ENCODE results near the gene IL1F10. TPM values are rescaled to one million over a fixed set of nuclear protein-coding genes. Genes with fewer than 3 reads are reported as not detected.
A peak's percentile ranks its signal among the peaks of the same experiment; 100 is the strongest.

Gene IL1F10
- total RNA-seq, 1 donor from 2014 or later = not detected

DNA sequence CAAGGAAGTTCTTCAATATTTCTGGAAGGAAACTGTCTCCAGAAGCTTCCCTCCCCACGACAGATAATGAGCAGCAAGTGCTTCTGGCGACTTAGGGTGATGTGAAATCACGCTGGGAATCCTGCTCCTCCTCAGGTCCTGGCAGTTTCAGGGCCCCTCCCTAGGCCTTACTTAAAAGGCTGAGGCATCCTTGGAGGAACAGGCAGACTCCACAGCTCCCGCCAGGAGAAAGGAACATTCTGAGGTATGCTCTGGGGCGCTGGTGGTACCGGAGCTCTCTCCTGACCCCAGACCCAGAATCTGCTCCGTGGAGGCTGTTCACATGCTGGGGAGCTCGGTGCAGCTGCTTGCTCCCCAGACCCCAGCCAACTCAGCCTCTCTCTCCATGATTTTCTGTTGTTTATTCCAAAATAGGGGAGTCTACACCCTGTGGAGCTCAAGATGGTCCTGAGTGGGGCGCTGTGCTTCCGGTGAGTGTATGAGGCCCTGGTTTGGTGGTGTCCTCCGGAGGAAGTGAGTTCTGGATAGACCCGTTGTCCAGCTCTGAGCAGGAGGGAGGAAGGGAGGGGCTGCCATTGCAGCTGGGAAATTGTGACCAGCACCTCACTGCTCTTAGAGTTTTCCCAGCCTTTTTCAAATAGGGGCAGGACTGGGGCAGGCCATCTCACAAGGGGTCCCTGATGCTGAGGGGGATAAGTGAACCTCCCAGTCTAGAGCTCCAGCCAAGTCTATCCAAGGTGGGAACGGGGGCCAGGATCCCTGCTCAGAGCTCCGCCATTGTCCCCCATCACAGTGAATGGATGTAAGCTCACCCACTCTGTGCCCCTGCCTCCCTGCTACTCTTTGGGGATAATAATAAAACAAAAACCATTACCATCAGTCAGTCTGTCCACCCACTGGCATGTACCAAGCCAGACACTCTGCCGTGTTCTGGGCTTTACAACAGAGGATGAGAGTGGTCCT, 8.5 kb upstream of the IL1F10 start, which contains the start of gene IL36RN:
Gene IL36RN, plus strand, starts transcription at position 201 of the 963 bp plus-strand sequence. Its CDS starts 241 bp downstream, at position 442.
- DNase-seq = no peak

DNA sequence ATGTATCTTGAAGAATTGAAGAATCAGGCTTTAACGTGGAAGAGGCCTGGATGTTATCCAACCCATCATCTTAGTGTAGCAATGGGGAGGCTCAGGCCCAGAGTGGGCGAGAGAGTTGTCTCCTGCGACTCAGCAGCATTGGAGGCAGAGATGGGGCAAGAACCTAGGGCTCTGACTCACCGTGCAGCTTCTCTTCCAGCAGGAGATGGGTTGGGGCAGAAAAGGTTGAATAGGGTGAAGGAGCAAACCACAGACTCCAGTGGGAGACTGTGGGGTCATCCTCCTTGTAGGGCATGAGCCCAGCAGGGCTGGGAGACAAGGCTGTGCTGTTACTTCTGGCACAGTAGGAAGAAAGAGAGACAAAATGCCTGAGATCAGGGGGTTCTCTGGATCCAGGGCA, 7.4 kb upstream of the IL1F10 start:
- no peak for DNase-seq

DNA sequence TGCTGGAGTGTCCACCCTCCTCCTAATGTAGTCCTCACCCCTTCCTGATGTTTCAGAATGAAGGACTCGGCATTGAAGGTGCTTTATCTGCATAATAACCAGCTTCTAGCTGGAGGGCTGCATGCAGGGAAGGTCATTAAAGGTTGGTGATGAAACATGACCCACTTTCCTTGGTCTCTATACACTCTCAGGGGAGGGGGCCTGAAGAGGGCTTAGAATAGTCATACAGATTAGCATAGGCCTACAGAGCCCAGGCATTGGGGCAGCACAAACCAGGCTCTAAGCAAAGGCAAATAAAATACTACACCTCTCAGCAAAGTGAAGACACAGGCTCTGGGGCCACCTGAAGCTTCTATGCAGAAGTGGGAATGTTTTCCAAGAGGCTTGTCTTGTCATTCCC, 7.0 kb upstream of the IL1F10 start:
- no peak for DNase-seq

- no peak for DNase-seq
Observed at GRCh38 chr2:113061241-113061640, 6.5 kb upstream of the IL1F10 start.

DNA sequence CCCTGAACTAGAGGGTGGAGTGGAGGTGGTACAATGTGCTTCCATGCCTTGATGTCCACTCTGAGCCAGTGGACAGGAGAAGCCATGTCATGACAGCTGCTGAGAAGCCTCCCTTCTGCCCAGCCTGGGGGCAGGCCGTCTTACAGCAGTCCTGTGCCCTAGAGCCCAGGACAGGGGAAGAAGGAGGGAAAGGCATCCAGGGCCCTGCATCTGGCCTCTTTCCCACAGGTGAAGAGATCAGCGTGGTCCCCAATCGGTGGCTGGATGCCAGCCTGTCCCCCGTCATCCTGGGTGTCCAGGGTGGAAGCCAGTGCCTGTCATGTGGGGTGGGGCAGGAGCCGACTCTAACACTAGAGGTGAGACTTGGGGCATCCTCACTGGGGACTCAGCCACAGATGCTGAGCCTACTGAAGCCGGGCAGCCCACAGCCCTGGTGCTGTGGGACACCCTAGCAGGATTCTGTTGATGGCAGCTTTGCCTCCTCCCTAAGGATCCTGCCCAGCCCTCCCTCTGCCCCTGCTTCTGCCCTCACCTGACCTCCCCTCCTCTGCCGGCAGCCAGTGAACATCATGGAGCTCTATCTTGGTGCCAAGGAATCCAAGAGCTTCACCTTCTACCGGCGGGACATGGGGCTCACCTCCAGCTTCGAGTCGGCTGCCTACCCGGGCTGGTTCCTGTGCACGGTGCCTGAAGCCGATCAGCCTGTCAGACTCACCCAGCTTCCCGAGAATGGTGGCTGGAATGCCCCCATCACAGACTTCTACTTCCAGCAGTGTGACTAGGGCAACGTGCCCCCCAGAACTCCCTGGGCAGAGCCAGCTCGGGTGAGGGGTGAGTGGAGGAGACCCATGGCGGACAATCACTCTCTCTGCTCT, 5.6 kb upstream of the IL1F10 start:
- DNase-seq = no peak

DNA sequence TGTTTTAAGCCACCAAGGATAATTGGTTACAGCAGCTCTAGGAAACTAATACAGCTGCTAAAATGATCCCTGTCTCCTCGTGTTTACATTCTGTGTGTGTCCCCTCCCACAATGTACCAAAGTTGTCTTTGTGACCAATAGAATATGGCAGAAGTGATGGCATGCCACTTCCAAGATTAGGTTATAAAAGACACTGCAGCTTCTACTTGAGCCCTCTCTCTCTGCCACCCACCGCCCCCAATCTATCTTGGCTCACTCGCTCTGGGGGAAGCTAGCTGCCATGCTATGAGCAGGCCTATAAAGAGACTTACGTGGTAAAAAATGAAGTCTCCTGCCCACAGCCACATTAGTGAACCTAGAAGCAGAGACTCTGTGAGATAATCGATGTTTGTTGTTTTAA, 3.5 kb upstream of the IL1F10 start:
- DNase-seq = no peak

- no peak for DNase-seq
Observed at GRCh38 chr2:113064898-113065297, 2.9 kb upstream of the IL1F10 start.

GRCh38 chr2:113068249-113068648, 479 bp downstream of the IL1F10 start:
- no peak for DNase-seq

DNA sequence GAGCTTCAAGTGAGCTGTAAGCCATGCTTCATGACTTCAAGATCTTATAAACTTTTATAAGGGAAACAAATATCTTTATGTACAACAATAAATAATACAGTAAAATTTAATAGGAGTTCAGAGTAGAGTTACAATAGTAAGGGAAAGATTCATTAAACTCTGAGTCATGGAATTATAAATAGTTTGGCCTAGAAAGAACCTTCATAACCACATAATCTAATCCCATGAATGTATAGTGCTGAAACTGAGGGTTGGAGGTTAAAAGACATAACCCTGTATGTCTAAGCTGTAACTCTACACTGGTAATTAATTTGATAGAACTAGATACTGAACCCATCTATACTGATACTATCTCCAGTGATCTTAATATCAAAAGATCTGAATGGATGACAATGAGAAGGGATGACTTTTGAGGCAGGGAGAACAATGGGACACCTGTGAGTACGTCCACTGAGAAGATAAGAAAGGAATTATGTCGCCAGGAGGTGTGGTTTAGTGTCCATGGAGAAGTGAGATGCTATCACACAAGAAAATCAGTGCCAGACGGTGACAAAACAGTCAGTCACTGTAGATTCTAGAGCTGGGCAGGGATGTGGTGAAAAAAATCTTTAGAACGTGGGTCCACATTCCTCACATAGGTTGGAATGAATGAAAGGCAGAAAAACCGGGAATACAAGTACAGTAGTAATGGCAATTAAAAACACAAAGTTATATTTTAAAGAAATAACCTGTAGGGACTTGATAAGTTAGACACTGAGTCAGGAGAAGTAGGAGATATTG, 1.1 kb downstream of the IL1F10 start:
- no peak for DNase-seq

DNA sequence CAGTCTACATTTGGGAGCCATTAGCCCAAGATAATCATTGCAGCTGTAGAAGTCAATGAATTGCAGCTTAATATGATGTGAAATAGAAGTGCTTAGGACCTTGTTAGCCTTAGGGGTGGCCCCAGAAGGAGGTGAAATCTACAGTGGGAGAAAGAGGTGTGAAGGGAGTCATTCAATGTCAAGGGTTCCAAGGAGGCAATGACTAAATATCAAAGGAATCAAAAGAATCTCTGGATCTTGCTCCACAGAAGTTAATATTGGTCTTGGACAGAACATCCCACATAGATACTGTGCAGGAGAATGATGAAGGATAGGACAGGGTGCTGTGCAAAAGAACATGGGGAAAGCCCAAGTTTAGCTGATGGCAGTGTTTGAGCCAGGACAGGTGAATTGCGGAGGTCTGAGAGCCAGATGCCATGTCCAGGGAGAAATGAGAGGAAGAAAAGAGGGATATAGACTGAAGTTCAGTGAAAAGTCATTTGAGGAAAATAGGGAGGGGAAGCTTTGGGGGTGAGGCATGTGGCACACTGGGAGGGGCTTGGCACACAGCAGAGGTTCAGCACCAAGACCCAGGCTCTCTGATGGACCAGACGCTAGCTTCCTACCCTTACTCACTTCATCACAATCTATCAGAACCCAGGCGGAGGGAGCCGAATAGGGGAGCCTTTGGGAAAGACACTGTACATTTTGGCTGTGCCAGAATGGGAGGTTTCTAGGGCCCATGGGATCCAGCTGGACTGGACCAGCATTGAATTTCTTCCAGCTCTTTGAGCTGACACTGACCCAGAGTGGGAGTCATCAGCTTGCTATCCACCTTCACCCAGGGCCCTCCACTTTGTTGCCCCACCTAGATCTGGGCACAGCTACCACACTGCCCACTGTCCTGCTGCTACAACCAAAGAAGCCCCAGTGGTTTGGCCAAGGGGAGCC, 2.2 kb downstream of the IL1F10 start:
- no peak for DNase-seq

DNA sequence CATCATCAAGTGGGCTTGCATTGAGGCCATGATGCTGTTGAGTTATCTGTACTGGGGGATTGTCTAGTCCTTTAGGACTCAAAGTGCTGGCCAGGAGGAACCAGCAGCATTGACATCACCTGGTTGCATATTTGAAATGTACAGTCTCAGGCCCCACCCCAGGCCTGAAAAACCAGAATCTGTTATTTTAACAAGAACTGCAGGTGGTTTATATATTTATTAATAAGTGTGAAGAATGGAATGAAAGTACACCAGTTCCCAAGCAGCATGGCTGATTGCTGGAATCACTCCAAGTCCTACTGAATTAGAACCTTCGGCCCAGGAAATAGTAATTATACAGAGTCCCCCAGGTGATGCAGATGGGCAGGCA, 2.8 kb downstream of the IL1F10 start:
- no peak for DNase-seq

GRCh38 chr2:113072584-113072983, 4.8 kb downstream of the IL1F10 start:
- DNase-seq = no peak

GRCh38 chr2:113073325-113073834, 5.6 kb downstream of the IL1F10 start:
- DNase-seq = no peak

DNA sequence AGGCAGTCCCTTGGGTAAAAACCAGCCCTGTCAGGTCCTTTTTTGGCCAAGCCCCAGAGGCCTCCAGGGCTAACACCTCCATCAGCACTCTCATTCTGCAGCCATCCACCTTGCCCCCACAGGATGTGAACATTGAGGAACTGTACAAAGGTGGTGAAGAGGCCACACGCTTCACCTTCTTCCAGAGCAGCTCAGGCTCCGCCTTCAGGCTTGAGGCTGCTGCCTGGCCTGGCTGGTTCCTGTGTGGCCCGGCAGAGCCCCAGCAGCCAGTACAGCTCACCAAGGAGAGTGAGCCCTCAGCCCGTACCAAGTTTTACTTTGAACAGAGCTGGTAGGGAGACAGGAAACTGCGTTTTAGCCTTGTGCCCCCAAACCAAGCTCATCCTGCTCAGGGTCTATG, 7.3 kb downstream of the IL1F10 start:
- DNase-seq = no peak

DNA sequence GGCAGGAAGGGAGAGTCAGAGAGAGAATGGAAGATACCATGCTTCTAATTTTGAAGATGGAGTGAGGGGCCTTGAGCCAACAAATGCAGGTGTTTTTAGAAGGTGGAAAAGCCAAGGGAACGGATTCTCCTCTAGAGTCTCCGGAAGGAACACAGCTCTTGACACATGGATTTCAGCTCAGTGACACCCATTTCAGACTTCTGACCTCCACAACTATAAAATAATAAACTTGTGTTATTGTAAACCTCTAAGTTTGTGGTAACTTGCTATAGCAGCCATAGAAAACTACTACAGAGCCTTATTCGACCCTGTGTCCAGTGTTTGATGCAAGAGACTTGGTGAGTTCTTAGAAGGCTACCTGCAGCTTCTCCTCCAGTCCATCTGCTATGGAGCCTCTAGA, 7.8 kb downstream of the IL1F10 start:
- no peak for DNase-seq

DNA sequence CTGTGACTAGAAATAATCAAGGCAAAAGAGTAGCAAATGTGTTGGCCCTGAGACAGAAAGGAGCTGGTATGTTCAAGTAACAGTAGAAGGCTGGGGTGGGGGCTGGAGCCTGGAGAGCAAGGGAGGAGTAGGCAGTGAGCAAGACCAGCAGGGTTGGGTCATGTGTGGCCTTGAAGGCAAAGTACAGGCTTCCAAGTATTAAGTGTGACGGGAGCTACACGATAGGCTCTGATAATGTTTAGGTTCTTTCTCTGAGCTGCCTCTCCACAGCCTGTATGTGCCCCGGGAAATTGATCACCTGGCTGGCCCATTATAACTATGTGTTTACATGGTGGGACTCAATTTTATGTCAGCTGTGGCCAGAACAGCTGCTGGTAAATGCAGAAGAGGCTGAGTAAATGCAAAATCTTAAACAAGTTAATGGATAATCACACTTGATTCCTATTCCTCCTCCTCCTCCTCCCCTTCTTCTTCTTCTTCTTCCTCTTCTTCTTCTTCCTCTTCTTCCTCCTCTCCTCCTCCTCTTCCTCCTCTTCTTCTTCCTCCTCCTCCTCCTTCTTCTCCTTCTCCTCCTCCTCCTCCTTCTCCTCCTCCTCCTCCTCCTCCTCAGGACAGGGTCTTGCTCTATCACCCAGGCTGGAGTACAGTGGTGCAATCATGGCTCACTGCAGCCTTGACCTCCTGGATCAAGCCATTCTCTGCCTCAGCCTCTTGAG, 9.3 kb downstream of the IL1F10 start:
- no peak for DNase-seq

- DNase-seq = peak; percentile 17
Observed at GRCh38 chr2:113077921-113078320, 10.2 kb downstream of the IL1F10 start.

DNA sequence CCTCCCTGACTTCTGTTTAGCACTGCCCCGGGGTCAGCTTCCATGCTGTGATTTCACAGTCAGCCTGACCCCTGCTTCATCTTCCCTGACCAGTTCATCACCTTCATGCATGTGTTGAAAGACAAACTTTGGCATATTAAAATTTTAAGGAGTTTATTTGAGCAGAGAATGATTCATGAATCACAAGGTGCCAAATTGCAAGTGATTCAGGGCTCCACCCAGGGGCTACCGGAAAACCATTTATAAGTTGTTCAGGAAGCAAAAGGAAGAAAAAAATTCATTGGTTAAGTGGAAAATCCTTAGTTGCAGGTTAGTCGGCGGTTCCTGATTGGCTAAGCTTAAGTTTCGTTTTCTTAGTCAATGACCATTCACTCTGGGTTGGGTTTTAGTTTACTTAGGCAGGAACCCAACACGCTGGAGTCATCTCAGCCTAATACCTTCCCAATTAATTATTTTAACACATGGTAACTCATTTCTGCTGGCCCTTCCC, 10.6 kb downstream of the IL1F10 start:
- no peak for DNase-seq

DNA sequence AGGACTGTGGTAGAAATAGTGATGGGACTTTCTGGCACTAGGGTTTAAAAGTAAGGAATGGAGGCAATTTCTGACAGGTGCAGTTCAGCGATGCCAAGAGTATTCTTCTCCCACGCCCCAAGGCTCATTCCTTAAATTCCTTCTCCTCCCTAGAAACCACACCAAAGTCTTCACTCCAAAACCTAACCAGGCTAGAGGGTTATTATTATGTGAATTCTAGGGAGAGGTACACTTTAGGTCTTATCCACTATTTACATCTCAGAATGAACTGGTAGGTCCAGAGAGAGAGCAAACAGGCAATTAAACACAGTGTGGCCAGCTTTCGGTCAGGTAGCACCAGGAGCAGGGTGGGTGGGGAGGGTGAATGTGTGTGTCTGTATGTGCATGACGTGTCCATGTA, 11.4 kb downstream of the IL1F10 start:
- no peak for DNase-seq

GRCh38 chr2:113080134-113080533, 12.4 kb downstream of the IL1F10 start:
- DNase-seq = no peak
